ENCODE results near the gene HEXB.

DNA sequence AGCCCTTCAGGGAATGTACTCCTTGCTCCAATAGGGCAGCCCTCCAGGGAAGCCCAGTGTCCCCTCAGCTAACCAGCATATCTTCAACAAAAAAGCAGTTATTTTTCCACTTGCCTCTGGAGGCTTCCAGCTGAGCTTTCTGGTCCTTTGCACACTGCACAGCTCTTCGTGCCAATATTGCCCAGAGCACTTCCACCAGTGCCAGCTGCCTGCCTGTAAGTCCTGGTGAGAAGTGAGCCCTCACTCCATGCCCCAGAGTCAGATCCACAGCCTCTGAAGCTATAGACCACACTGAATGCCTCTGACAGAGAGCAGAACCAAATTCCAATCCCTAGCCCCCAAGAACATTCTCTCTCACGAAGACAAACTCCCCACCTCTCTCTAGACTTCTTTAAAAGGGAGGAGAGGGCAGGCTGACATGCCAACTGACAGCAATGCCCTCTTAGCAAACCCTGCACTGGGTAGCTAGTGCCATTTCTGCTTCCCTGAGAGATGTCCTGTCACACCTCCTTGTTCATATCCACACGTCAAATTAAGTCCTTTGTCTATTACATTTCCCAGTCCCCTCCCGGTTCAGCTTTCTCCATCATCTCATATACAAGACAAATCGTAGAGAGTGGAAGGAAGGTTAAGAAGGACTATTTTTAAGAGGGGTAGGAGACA lies 12.7 kb upstream of the HEXB start:
- TF ChIP-seq POLR2A (IDR thresholded peaks at IDR 0.05), result no peak
- TF ChIP-seq CTCF (IDR thresholded peaks at IDR 0.05), result no peak

Data from lower leg skin (tissue), 3 donors.